ENCODE measurements around the gene SLC7A6OS.

SLC7A6OS gene

GRCh38 chr16:68252383-68252782 is 58.4 kb downstream of the SLC7A6OS start:
- Histone ChIP-seq H3K4me1 (ENCODE audit: low read depth, poor library complexity, severe bottlenecking) (peaks cover 97% of the 10 kb centered on the region), H3K27me3 (ENCODE audit: insufficient read depth, low read depth) (no peaks in the 10 kb centered on the region), H3K27ac (peak overlapping the region; percentile 86), H3K36me3 (ENCODE audit: insufficient read depth) (no peaks in the 10 kb centered on the region), H2AFZ (ENCODE audit: low read depth) (no peak overlapping the region), H3K4me3 (IDR thresholded peaks at IDR 0.05; ENCODE audit: insufficient read depth, low read depth, low read length) (no peak overlapping the region), H3K79me2 (ENCODE audit: insufficient read depth, low read depth) (peaks cover 48% of the 10 kb centered on the region; the same call in 1 of the 2 replicates), H3K9ac (peak overlapping the region; percentile 48), H3K4me2 (peak overlapping the region; percentile 86), H4K20me1 (ENCODE audit: insufficient read depth) (no peaks in the 10 kb centered on the region)
- TF ChIP-seq CTCF (conservative IDR thresholded peaks at IDR 0.05; ENCODE audit: low read depth, low read length) = no peak

GRCh38 chr16:68251832-68252231 is 58.9 kb downstream of the SLC7A6OS start:
- Histone ChIP-seq H4K20me1 (ENCODE audit: insufficient read depth) (no peaks in the 10 kb centered on the region), H2AFZ (ENCODE audit: low read depth) (no peak overlapping the region), H3K79me2 (ENCODE audit: insufficient read depth, low read depth) (peaks cover 54% of the 10 kb centered on the region; the same call in 1 of the 2 replicates), H3K4me2 (peak overlapping the region; percentile 86), H3K27me3 (ENCODE audit: insufficient read depth, low read depth) (no peaks in the 10 kb centered on the region), H3K27ac (peak overlapping the region; percentile 86), H3K36me3 (ENCODE audit: insufficient read depth) (no peaks in the 10 kb centered on the region), H3K9ac (peak overlapping the region; percentile 48), H3K4me1 (ENCODE audit: low read depth, poor library complexity, severe bottlenecking) (peaks cover 98% of the 10 kb centered on the region), H3K4me3 (IDR thresholded peaks at IDR 0.05; ENCODE audit: insufficient read depth, low read depth, low read length) (no peak overlapping the region)
- no peak for TF ChIP-seq CTCF (conservative IDR thresholded peaks at IDR 0.05; ENCODE audit: low read depth, low read length)

GRCh38 chr16:68250951-68251350 is 59.8 kb downstream of the SLC7A6OS start:
- Histone ChIP-seq H4K20me1 (ENCODE audit: insufficient read depth) (no peaks in the 10 kb centered on the region), H3K79me2 (ENCODE audit: insufficient read depth, low read depth) (peaks cover 62% of the 10 kb centered on the region), H3K27ac (peak overlapping the region; percentile 86), H2AFZ (ENCODE audit: low read depth) (no peak overlapping the region), H3K4me2 (peak overlapping the region; percentile 86), H3K36me3 (ENCODE audit: insufficient read depth) (no peaks in the 10 kb centered on the region), H3K4me3 (IDR thresholded peaks at IDR 0.05; ENCODE audit: insufficient read depth, low read depth, low read length) (no peak overlapping the region), H3K9ac (peak overlapping the region; percentile 48; the same call in 1 of the 2 replicates), H3K27me3 (ENCODE audit: insufficient read depth, low read depth) (no peaks in the 10 kb centered on the region), H3K4me1 (ENCODE audit: low read depth, poor library complexity, severe bottlenecking) (peaks cover 98% of the 10 kb centered on the region)
- TF ChIP-seq CTCF (conservative IDR thresholded peaks at IDR 0.05; ENCODE audit: low read depth, low read length) = no peak

GRCh38 chr16:68249371-68249770 is 61.4 kb downstream of the SLC7A6OS start:
- H3K4me2 ChIP-seq = no peak overlapping the region
- H3K27me3 ChIP-seq (ENCODE audit: insufficient read depth, low read depth) = no peaks in the 10 kb centered on the region

More at GRCh38 chr16:68249371-68249770, 61.4 kb downstream of the SLC7A6OS start:
- Histone ChIP-seq H3K4me3 (IDR thresholded peaks at IDR 0.05; ENCODE audit: insufficient read depth, low read depth, low read length) (no peak overlapping the region), H3K27ac (no peak overlapping the region; the same call in 1 of the 2 replicates), H3K36me3 (ENCODE audit: insufficient read depth) (no peaks in the 10 kb centered on the region), H3K79me2 (ENCODE audit: insufficient read depth, low read depth) (peaks cover 63% of the 10 kb centered on the region), H3K4me1 (ENCODE audit: low read depth, poor library complexity, severe bottlenecking) (peaks cover 82% of the 10 kb centered on the region), H2AFZ (ENCODE audit: low read depth) (no peak overlapping the region), H4K20me1 (ENCODE audit: insufficient read depth) (no peaks in the 10 kb centered on the region), H3K9ac (no peak overlapping the region)
- no peak for TF ChIP-seq CTCF (conservative IDR thresholded peaks at IDR 0.05; ENCODE audit: low read depth, low read length)

Measured in KMS-11 (cell line).